Ammon's horn (tissue), 1 donor: ENCODE measurements around the gene WDR77.
A peak's percentile ranks its signal among the peaks of the same experiment; 100 is the strongest.

Experiments
- DNase-seq: peaks from one replicate; pipeline ENCODE4 v3.0.0-alpha.2; 2016; ENCODE audit warnings: low spot score

WDR77 gene

GRCh38 chr1:111448918-111449702, at the start of gene WDR77, which contains the start of gene ATP5PB:
Gene WDR77 (minus strand): TSS chr1:111449256. CDS start chr1:111449169, 87 bp downstream.
Gene ATP5PB (plus strand): TSS chr1:111449464. CDS start chr1:111449542, 78 bp downstream.
- peak; percentile 98 for DNase-seq

DNA sequence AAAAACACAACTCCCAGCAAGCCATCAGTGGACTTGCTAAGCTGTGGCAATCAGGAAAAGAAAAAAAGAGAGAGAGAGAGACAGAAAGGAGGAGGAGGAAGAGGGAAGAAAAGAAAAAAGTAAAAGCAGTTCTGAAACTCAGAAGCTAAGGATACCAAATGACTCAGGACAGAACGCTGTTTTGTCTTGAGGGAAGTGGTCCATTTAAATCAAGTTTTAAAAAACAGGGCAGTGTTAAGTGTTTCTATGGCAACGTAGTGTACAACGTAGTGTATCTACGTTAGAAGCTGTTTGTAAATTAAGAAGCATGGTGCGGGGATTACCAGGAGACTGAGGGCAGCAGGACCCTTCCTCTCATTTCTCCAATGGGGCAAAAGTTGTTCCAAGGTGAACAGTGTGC, 48.5 kb upstream of the WDR77 start:
- no peak for DNase-seq

DNA sequence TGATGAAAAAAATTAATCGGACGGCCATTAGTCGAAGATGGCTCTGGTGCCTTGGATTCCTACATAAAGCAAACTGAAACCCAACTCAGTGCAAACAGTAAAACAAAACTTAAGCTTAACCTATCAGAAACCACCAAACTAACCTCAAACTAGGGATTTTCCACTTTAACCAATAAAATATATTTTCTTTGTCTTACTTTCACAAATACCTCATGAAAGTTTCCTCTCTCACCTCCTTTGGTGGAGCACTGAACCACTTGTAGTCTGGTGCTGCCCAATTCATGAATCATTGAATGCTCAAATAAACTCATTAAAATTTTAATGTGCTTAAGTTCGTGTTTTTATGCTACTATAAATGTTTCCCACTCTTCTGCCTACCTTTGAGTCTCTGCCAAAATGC, 47.3 kb upstream of the WDR77 start:
- DNase-seq: no peak

- DNase-seq: no peak
Measured at GRCh38 chr1:111491070-111491469, 42.0 kb upstream of the WDR77 start.

GRCh38 chr1:111490220-111490619, 41.2 kb upstream of the WDR77 start:
- no peak for DNase-seq

DNA sequence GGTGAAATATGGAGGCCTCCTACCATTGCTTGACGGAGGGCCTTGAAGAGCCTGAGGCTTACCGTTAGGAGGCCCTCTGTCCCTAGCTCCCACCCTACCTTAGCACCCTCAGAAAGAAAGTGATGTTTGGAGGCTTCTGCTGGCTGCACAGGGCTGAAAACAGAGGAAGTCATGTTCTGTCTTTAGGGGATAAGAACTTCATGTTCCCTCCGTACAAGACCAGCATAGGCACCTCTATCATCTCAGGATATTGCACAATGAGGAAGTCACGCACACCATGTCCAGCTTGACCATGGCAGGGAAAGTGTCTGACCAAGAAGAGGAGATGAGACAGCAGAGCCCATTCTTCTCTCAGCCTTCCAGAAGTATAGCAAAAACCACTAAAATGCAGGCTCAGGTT, 40.5 kb upstream of the WDR77 start:
- peak; percentile 82 for DNase-seq

DNA sequence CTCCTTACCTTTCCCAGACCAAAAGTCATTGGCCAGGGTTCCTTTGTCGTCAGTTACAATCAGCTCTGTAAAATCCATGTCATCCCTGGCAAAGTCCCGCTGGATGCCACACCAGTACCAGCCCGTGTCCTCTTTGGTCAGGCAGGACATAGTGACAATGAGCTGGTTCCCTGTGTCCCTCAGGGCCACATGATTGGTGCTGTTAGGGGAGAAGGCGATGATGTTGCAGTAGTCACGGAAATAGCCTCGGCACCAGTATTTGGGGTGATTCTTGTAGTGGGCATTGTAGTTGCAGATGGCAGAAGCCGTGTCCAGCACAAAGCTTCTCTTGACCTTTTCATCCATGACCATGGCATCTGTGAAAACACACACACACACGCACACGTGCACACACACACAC, 39.6 kb upstream of the WDR77 start:
- DNase-seq: no peak

DNA sequence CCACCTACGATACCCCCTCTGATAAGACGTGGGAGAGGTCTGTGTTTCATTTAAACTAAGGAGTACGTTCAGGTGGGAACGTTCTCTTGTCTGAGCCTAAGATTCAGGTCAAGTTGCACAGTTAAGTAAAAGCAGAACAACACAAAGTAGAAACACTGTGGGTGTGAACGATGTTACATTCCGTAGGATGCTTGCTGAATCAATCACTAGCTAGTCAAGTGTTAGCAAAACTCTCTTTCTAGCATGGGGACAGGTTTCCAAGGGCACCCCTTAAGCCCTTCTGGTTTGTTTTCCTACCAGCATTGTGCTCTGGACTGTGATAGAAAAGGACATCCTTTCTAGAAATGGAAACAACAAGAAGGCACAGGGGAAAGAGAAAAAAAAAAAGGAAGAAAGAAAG, 38.1 kb upstream of the WDR77 start:
- DNase-seq: no peak

GRCh38 chr1:111486431-111486830, 37.4 kb upstream of the WDR77 start:
- DNase-seq: no peak

GRCh38 chr1:111484391-111485026, 35.5 kb upstream of the WDR77 start:
- no peak for DNase-seq

- DNase-seq: no peak
Measured at GRCh38 chr1:111483876-111484275, 34.8 kb upstream of the WDR77 start.

DNA sequence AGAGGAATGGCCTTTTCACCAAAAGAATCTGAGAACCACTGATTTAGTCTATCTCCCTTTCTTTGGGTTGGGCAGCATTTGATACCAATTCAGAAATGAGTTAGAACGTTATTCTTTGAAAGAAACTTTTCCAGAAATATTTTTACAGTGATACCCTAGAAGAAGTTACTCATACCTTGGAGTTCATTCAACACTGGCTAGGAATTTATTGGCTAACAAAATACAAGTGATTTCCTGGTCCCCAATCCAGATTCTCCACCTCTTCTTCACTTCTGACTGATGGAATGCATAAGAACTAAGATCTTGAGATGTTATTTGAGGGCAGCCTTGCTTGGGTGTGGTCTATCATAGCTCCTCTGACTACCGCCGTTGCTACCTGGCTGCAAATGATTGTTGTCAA, 34.1 kb upstream of the WDR77 start:
- no peak for DNase-seq

DNA sequence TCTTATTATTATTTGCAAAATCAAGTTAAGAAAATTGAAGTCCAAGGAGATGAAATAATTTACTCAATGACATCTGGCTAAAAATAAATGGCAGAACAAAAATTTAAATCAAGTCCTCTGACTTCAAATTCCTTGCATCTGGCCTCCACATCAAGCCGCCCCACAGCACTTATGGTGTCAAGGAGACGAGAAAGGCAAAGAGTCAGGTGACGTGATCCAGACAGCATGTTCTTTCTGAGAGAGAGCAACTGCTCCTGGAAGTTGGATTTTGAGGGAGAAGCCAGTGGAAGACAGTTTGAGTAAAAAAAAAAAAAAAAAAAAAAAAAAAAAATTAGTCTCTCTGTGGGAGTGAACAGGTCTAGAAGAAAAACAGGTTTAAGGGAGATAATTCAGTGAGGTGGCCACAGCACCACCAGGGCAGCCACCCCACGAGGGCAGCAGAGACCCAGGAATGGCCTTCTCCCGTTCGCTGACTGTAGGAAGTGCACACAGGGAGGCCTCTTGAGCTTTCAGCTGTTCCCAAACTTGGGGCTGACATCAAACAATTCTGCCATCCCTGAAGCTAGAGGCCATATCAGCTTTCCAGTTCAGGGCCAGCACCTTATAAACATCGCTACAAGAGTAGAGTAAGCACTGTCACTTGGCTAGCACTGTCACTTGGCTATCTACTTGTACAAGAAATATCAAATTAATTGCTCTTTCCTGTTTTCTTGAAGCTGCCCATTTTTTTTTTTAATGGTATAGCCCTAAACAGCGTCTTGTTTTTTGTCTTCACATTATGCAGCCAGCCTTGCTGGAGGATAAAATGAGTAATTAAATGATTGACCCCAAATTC, 32.5 kb upstream of the WDR77 start:
- peak; percentile 91 for DNase-seq

DNA sequence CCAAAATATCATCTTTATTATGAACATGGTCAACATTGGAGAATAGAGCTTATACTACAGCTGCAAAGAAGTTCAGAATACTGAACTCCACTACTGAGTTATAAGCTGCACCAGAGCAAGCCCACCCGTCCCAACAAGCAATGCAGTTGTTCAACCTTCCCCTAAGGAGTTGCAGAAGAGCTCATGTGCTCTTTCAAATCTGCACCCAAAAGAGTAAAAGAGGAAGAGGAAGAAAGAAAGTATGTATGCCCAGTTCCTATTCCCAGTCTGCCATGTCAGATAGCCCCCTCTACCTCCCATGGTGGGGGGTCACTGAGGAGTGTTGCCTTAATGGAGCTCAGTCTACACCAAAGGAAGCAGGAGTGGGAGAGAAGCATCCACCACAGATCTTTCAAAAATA, 31.6 kb upstream of the WDR77 start:
- DNase-seq: no peak

DNA sequence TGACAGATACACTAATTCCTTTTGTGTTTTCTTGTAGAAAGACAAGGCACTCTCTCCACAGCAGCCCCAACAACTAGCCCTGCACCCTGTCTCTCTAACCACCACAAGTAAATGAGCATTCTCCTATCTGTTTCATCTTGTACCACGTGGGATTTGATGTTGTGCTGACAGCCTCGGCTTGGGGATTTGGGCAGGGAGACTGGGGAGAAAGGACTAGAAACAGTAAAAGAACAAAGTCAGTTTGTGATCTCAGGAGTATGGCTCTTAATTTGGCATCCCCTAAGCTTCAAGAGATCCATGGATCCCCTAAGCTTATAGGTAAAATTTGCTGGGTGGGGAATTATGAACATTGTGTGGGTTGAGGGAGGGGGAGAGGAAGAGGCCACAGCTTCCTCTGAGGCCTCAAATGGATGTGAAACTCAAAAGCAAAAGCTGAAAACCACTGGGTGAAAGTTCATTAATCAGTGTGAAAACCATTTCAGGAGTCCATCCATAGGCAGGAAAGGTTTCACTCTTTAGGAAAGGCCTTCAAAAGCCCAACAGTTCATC, 27.8 kb upstream of the WDR77 start:
- no peak for DNase-seq

DNA sequence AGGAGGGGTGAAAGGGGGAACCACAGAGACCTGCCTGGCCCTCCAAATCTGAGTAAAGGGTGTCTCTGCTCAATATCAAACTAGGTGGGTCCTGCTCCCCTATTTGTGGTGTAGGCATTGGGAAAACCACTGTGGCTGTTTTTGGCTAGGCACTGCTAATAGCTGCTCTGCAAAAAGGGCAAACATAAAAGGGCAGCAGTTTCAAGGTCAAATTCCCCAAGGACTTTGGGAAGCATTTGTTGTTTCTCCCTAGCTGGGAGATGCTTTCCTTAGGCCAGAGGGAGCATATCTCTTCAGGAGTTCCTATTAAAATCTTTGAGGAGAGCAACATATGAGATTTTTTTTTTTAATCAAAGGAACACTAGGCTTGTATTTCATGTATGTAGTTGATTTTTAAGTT, 27.2 kb upstream of the WDR77 start:
- no peak for DNase-seq

GRCh38 chr1:111475701-111476100, 26.6 kb upstream of the WDR77 start:
- DNase-seq: no peak

- no peak for DNase-seq
Measured at GRCh38 chr1:111474521-111474920, 25.5 kb upstream of the WDR77 start.

GRCh38 chr1:111474106-111474505, 25.1 kb upstream of the WDR77 start:
- no peak for DNase-seq

DNA sequence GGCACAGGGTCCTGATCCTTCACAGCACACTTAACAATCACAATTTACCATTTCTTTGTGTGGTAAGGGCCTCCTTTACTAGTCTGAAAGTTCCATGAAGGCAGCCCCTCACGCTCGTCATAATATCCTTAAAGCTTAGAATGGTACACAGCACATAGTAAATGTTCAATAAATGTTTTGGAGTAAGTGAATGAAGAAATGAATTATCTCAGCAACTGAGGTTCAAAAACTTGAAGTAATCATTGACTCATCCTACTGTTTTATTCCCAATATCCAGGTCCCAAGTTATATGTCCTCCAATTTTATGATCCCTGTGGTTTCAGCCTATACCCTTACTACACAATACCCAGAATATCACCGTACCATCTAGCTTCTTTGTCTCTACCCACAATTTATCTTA, 22.5 kb upstream of the WDR77 start:
- DNase-seq: no peak

- DNase-seq: peak; percentile 81
Measured at GRCh38 chr1:111471012-111471411, 22.0 kb upstream of the WDR77 start.

DNA sequence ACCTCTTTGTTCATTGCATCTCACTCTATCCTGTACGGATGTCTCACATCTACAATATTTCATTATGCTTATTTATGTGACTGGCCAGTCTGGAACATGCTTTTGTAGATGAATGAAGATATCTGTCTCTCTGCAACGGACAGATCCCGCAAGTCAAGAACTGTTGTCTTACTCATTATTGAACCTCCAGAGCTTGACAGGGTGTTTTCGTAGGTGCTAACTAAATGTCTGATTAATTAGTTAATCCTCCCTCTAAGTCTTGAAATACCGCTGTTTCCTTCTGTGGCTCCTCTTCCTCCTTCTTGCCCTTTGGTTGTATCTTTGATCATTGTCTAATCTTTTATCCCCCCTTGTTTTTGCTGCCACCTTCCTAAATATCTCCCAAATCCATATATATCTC, 21.5 kb upstream of the WDR77 start:
- no peak for DNase-seq
